Rectal smooth muscle tissue (tissue), 1 donor: ENCODE data around the gene LRRC49.

Experiments
- H3K27ac ChIP-seq: one replicate; pipeline ENCODE4 v1.7.0; 2013; ENCODE audit warnings: low read depth, low read length, inconsistent platforms
- H3K27me3 ChIP-seq: one replicate; pipeline ENCODE4 v1.7.0; 2013; ENCODE audit warnings: low read length; ENCODE audit not compliant: control insufficient read depth, insufficient read depth
- H3K36me3 ChIP-seq: one replicate; pipeline ENCODE4 v1.7.0; 2013; ENCODE audit warnings: low read length; ENCODE audit not compliant: control insufficient read depth, insufficient read depth
- H3K4me1 ChIP-seq: one replicate; pipeline ENCODE4 v1.7.0; 2013; ENCODE audit warnings: low read length; ENCODE audit not compliant: control insufficient read depth, insufficient read depth
- H3K4me3 ChIP-seq: one replicate; pipeline ENCODE4 v1.7.0; 2013; ENCODE audit warnings: low read length
- H3K9ac ChIP-seq: one replicate; pipeline ENCODE4 v1.7.0; 2013; ENCODE audit warnings: low read length

Gene LRRC49

DNA sequence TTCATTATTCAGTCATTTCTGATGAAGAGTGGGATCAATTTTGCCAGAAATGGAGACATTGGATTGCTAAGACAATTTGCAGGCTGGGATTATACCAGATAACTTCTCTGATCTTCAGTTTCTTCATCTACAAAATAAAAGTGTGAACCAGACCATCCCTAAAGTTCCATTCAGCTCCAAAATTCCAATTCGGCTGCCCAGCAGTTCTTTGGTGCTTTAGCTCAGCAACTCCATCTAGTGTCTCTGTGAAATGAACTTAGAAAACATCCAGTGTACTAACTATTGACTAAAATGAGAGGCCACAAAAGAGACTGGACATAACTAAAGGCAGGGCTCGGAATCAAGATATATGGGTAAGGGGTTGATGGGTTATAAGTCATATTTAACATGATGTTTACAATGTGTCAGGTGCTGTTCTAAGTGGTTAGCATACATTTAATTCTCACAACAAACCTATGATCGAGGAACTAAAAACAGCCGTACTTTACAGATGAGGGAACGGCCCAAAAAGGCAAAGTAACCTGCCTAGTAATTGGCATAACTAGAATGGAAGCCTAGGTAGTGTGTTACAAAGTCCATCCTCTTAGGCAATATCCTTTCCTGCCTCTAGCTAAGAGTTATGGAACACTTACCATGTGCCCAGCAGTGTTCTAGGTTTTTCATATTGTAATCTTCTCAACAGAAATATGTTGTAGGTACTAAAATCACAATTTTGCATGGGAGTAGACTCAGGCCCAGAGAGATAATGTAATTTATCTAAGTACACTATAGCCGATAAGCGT is 17.4 kb upstream of the LRRC49 start:
- Histone ChIP-seq H3K27me3 (no peaks in the 10 kb centered on the region), H3K4me1 (no peaks in the 10 kb centered on the region), H3K9ac (no peak overlapping the region), H3K4me3 (no peak overlapping the region), H3K27ac (no peak overlapping the region), H3K36me3 (no peaks in the 10 kb centered on the region)

DNA sequence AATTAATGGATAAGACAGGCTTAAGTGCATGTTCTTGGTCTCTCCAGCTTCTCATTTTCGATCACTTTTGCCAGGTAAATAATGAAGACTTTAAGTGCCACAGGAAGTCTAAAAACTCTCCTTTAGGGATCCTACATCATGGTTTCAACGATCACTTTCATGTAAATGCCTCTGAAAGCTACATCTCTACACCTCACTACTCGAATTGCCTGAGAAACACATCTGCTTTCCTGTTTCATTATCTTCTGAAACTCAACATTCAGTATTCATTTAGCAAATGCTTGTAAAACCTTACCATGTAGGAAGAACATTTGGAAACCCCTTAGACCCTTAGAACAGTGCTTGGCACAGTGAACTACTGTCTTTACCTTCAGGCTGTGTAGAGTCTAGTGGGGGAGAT is 16.6 kb upstream of the LRRC49 start:
- H3K4me1 ChIP-seq: no peaks in the 10 kb centered on the region
- H3K36me3 ChIP-seq: no peaks in the 10 kb centered on the region
- no peak overlapping the region for H3K27ac ChIP-seq
- no peak overlapping the region for H3K9ac ChIP-seq
- H3K27me3 ChIP-seq: no peaks in the 10 kb centered on the region
- no peak overlapping the region for H3K4me3 ChIP-seq

DNA sequence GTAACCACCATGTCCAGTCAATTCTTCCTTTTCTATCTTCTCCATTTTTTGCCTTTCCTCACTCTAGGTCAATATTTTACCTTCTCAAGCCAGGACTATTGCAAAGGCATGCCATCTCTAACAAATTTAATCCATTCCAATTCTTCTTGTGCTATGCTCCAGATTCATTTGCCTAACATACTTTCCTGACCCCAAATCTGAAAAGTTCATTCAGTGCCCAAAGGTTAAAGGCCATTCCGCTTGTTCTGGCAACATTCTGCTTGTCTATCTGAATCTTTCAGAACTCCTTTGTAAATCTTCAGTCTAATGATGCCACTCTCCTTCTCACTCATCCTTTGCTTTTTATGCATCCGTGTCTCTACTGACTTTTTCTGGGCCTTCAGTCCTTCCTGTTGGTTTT is 15.9 kb upstream of the LRRC49 start:
- H3K36me3 ChIP-seq: no peaks in the 10 kb centered on the region
- H3K4me1 ChIP-seq: no peaks in the 10 kb centered on the region
- H3K9ac ChIP-seq: no peak overlapping the region
- no peak overlapping the region for H3K27ac ChIP-seq
- no peak overlapping the region for H3K4me3 ChIP-seq
- no peaks in the 10 kb centered on the region for H3K27me3 ChIP-seq

DNA sequence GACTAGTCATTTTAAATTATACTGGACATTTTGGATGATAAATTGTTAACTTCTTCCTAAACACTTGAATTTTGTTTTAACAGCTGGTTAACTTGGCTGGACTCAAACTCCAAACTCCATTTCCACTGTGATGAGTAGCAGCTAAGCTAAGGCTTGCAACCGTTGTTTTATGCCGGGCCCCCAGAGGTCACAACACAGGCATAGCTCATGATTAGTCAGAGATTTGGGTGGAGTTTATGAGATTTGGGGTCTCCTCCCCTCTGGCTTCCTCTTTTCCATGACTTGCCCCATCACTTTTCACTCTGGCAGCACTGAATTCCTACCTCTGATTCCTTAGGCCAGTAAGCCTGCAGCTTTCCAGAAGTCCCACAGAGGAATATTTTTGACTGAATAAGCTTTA is 13.2 kb upstream of the LRRC49 start:
- no peaks in the 10 kb centered on the region for H3K27me3 ChIP-seq
- H3K9ac ChIP-seq: no peak overlapping the region
- no peak overlapping the region for H3K27ac ChIP-seq
- no peaks in the 10 kb centered on the region for H3K4me1 ChIP-seq
- H3K4me3 ChIP-seq: no peak overlapping the region
- no peaks in the 10 kb centered on the region for H3K36me3 ChIP-seq

DNA sequence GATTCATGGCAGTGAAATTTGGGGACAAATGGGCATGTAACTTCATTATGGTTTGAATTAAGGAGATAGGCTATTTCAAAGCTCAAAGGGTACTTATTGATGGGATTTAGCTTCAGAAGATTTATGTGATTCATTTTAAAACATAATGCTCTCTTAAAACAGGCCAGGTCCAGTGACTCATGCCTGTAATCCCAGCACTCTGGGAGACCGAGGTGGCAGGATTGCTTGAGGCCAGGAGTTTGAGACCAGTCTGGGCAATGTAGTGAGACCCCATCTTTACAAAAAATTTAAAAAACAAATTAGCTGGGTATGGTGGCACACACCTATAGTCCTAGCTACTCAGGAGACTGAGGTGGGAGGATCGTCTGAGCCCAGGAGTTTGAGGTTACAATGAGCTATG is 11.8 kb upstream of the LRRC49 start:
- Histone ChIP-seq H3K4me1 (no peaks in the 10 kb centered on the region), H3K9ac (no peak overlapping the region), H3K27me3 (no peaks in the 10 kb centered on the region), H3K36me3 (no peaks in the 10 kb centered on the region), H3K27ac (no peak overlapping the region), H3K4me3 (no peak overlapping the region)

DNA sequence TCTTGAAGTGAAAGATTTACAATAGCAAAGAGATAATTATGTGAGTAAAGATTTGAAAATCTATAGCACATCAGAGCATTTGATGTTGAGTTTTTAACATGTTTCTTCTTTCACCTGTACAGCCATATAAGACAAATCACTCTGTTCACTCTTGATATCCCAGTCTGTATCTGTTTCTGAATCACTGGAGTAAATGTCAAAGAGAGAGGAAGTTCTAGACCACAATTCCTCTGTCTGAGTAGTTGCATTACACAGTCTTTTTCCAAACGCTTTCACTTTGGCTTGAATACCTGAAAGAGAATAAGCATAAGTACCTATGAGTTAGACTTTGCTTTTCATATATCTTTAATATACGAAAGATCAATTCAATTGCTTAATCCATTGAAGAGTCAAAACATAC is 10.3 kb upstream of the LRRC49 start:
- no peak overlapping the region for H3K27ac ChIP-seq
- H3K36me3 ChIP-seq: no peaks in the 10 kb centered on the region
- no peaks in the 10 kb centered on the region for H3K4me1 ChIP-seq
- H3K4me3 ChIP-seq: no peak overlapping the region
- no peaks in the 10 kb centered on the region for H3K27me3 ChIP-seq
- no peak overlapping the region for H3K9ac ChIP-seq

DNA sequence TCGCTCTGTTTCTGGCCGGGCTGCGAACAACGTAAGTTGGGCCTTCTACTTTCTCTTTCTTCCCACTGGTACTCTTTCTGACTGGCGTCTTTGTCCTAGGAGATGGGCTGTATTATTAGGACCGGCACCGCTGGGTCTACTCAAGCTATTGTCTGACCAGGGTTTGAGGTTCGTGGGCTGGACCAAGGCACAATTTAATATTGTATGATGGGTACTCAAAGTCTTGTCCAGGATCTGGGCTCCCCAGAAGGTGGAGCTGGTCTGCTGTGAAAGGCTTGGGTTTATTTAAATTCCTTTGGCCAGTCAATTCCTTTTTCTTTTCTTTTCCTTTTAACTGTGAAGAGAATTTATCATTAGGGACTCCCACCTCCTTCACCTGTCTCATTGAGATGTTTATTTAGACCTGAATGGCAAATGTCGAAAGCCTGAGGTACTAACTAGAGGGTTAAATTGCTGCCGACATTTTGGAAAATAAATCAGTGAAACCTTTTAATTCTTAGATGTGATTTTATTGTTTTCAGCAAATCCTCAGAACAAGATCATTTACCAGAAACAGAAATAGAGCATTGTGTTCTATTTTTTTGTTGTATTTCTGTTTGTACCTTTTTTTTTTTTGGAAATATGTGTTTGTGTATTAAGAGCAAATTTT is 410 bp downstream of the LRRC49 start:
- Histone ChIP-seq H3K9ac (no peak overlapping the region), H3K4me3 (peak overlapping the region; percentile 86), H3K36me3 (no peaks in the 10 kb centered on the region), H3K27me3 (no peaks in the 10 kb centered on the region), H3K27ac (peak overlapping the region; percentile 61), H3K4me1 (peaks cover 4% of the 10 kb centered on the region)

DNA sequence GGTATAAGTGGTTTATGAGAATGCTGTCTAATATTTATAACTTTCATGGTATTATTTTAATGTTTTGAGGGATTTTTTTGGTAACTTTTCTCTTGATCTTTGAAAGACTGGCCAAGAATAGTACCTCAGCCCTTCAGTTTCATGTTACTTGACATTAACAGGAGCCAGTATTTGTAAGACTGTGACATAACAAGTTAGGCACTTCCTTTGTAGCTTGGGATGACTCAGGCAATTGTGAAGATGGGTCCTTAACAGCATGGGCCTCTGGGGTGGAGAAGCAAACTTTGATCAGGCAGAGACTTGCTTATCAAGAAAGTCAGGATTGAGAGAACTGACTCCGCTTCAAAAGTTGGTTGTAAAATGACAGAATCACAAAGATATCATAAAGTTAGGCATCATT is 9.5 kb downstream of the LRRC49 start:
- Histone ChIP-seq H3K4me3 (no peak overlapping the region), H3K9ac (no peak overlapping the region), H3K4me1 (no peaks in the 10 kb centered on the region), H3K27ac (no peak overlapping the region), H3K27me3 (no peaks in the 10 kb centered on the region), H3K36me3 (peaks cover 2% of the 10 kb centered on the region)

DNA sequence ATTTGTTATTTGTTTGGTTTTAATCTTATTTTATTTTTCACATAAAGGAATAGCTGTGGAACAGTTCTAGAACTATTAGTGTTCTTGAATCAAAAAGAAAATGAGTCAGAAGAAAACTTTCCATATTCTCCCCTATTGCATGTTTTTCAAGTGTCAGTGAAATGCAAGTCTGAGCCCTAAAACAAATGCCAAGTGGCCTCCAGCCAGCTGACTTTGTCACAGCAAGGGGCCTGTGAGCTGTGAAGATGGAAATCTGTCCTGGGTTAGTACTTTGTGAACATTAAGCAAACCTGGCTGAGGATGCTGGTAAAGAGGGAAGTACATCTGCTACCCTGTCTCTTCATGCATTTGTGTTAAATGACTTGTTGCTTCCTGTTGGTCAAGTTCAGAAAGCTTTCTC is 14.2 kb downstream of the LRRC49 start:
- Histone ChIP-seq H3K4me1 (no peaks in the 10 kb centered on the region), H3K27ac (no peak overlapping the region), H3K4me3 (no peak overlapping the region), H3K36me3 (peaks cover 3% of the 10 kb centered on the region), H3K9ac (no peak overlapping the region), H3K27me3 (no peaks in the 10 kb centered on the region)

DNA sequence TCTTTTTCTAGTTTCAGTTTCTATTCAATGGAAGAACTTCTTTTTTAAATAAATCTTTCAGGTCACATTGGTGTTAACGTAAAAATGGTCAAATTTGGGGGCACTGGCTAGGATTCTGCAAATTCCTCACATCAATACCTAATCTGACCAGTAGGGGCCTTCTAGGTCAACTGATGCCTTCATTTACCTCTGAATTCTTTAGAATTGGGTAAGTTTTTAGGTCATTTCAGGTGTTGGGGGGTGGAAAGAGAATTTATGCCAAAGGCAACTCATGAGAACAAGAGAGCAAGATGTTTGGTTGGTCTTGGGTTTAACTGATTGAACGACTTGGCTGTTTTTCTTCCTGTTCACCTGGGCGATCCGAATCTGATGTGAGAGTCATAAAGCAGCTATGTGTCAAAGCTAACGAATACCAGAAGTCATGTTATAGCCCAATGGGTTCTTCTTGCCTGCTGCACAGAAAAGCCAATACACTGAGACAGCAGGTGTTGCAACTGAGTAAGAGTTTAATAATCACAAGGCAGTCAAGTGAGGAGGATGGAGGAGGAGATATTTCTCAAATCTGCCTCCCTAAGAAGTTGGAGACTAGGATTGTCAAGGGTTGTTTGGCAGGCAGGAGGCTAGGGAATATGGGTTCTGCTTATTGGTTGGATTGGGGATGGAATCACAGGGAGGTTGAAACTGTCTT is 15.3 kb downstream of the LRRC49 start:
- Histone ChIP-seq H3K4me3 (no peak overlapping the region), H3K36me3 (peaks cover 3% of the 10 kb centered on the region), H3K9ac (no peak overlapping the region), H3K27ac (no peak overlapping the region), H3K27me3 (no peaks in the 10 kb centered on the region), H3K4me1 (no peaks in the 10 kb centered on the region)

DNA sequence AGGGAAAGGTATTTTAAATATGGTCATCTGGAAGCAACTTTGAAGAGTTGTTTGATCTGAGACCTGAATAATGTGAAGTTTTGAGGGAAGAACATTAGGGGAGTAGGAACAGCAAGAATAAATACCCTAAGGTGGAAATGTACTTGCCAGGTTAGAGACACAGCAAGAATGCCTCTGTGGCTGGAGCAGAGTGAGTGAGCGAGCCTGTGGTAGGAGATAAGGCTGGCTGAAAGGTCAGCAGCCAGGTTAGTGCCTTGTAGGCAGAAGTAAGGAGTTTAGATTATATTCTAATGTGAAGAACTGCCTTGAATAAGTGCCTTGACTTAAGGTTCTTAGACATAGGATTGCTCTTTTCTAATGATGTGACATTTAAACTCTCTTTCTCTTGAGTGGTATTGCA is 18.3 kb downstream of the LRRC49 start:
- Histone ChIP-seq H3K27ac (no peak overlapping the region), H3K36me3 (peaks cover 3% of the 10 kb centered on the region), H3K27me3 (no peaks in the 10 kb centered on the region), H3K4me3 (no peak overlapping the region), H3K9ac (no peak overlapping the region), H3K4me1 (no peaks in the 10 kb centered on the region)

DNA sequence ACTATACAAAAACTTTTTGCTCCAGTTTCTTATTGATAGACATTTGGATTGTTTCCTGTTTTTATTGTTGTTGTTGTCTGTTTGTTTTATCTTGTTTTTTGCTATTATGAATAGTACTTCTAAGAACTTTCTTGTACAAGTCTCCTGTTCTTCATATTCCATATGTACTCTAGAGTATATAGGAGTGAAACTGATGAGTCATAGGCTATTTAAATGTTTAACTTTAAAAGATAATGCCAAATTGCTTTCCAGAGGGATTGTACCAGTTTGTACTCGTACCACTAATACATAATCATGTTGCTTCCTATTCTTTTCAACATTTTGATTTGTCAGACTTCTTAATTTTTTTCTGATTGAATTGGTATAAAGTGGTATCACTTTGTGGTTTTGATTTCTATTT is 19.6 kb downstream of the LRRC49 start:
- Histone ChIP-seq H3K27me3 (no peaks in the 10 kb centered on the region), H3K27ac (no peak overlapping the region), H3K4me3 (no peak overlapping the region), H3K4me1 (no peaks in the 10 kb centered on the region), H3K36me3 (no peaks in the 10 kb centered on the region), H3K9ac (no peak overlapping the region)
